Colonic mucosa (tissue), 4 donors: ENCODE results near the gene P3H4. TPM values are rescaled to one million over a fixed set of nuclear protein-coding genes. Genes with fewer than 3 reads are reported as not detected.

ENCODE experiments used
- DNase-seq: peaks from one replicate; pipeline ENCODE4 v3.0.0-alpha.2; 2020
- H3K27ac ChIP-seq: fragments of 200-600 bp; one replicate; pipeline ENCODE4 v1.8.0; 2021
- H3K27me3 ChIP-seq: fragments of 200-600 bp; one replicate; pipeline ENCODE4 v1.8.0; 2021
- H3K36me3 ChIP-seq: fragments of 200-600 bp; one replicate; pipeline ENCODE4 v1.8.0; 2021
- H3K4me1 ChIP-seq: fragments of 200-600 bp; one replicate; pipeline ENCODE4 v1.8.0; 2021; ENCODE audit warnings: mild to moderate bottlenecking
- H3K4me3 ChIP-seq: fragments of 200-600 bp; one replicate; pipeline ENCODE4 v1.8.0; 2021
- H3K9ac ChIP-seq, 2 donors: one replicate each; pipeline ENCODE4 v1.7.0; 2013; ENCODE audit warnings: control low read depth in 2 of 2, low read depth in 2 of 2, low read length in 2 of 2
- H3K9me3 ChIP-seq: fragments of 200-600 bp; one replicate; pipeline ENCODE4 v1.8.0; 2021
- intact Hi-C: fragments of 100-400 bp; cut with DNase I; formaldehyde crosslinking; loops from one replicate; pipeline ENCODE4 v1.14.1; 2022
- total RNA-seq, 2 donors: library from RNA; stranded (reverse); fragmentation: NEBNext Ultra II Directional in 1 of 2; extraction: Animal tissue kit (Norgen Biotek cat#: 25700) in 1 of 2; gene quantifications; one replicate each; pipeline ENCODE4 v1.2.1, GENCODE V29; 2021
- TF ChIP-seq, protein P1 (sequence below): fragments of 200-600 bp; IDR thresholded peaks from one replicate; pipeline ENCODE4 v1.8.0; 2022; ENCODE audit warnings: antibody characterized with exemption, mild to moderate bottlenecking
- donor health status: healthy.
- donor health status: DM: no; HTN: no; CAD: no.
- donor health status: DM: no; HTN: no; CAD: no.

P3H4 gene
- total RNA-seq, 2 donors from 2014 or later, result 8.5 to 16.7 TPM

DNA sequence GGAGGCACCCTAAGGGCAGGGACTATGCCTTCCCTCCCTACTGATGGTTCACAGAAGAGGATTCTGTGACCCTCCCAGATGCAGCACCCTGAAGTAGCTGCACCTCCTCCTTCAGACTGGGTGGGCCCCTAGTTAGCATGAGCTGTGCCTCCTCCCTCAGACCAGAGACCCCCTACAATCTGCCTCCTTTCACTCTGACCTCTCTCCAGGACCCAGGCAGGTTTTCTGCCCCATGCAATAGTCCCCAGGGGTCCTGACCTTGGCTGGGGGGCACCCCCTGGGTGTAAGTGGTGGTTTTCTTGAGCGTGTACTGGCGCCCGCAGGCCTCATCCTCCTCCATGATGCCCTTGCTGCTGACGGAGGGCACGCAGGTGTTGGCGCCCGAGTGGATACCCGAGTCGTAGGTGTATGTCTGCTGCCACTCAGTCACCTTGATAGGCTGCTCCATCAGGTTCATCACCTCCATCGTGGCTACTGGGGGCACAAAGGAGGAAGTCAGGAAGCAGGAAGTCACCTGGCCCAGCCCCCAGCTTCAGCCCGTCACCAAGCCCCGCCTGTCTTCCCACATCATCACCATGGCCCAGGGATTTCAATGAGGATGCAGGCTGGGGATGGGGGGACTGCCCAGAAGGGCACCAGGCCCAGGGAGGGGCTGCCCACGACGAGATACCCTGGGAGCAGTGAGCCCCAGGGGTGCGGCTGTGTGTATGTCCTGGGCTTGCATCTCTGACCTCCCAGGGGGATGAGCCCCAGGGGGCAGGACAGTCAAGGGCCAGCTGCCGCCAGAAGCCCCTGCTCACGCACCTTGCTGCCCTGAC, 40.2 kb downstream of the P3H4 start:
- intact Hi-C loops, result no loop called here
- peak overlapping the region; percentile 67 to 92 for H3K9ac ChIP-seq
- no peaks in the 10 kb centered on the region for H3K9me3 ChIP-seq
- no peaks in the 10 kb centered on the region for H3K27me3 ChIP-seq
- TF ChIP-seq, protein P1, sequence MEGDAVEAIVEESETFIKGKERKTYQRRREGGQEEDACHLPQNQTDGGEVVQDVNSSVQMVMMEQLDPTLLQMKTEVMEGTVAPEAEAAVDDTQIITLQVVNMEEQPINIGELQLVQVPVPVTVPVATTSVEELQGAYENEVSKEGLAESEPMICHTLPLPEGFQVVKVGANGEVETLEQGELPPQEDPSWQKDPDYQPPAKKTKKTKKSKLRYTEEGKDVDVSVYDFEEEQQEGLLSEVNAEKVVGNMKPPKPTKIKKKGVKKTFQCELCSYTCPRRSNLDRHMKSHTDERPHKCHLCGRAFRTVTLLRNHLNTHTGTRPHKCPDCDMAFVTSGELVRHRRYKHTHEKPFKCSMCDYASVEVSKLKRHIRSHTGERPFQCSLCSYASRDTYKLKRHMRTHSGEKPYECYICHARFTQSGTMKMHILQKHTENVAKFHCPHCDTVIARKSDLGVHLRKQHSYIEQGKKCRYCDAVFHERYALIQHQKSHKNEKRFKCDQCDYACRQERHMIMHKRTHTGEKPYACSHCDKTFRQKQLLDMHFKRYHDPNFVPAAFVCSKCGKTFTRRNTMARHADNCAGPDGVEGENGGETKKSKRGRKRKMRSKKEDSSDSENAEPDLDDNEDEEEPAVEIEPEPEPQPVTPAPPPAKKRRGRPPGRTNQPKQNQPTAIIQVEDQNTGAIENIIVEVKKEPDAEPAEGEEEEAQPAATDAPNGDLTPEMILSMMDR, result no peak
- H3K4me1 ChIP-seq, result peaks cover 50% of the 10 kb centered on the region
- peaks cover 19% of the 10 kb centered on the region for H3K36me3 ChIP-seq
- peak overlapping the region; percentile 95 for H3K27ac ChIP-seq
- no peak for DNase-seq
- H3K4me3 ChIP-seq, result no peak overlapping the region

GRCh38 chr17:41769985-41770384, 41.8 kb downstream of the P3H4 start:
- no peaks in the 10 kb centered on the region for H3K9me3 ChIP-seq
- intact Hi-C loops, result no loop called here
- H3K36me3 ChIP-seq, result peaks cover 19% of the 10 kb centered on the region
- H3K27me3 ChIP-seq, result no peaks in the 10 kb centered on the region
- H3K9ac ChIP-seq, result no peak overlapping the region
- H3K4me3 ChIP-seq, result no peak overlapping the region
- no peak overlapping the region for H3K27ac ChIP-seq
- H3K4me1 ChIP-seq, result peaks cover 34% of the 10 kb centered on the region
- TF ChIP-seq, protein P1, result no peak
- DNase-seq, result no peak

- no peak for DNase-seq
- Histone ChIP-seq H3K36me3 (peaks cover 19% of the 10 kb centered on the region), H3K9ac (no peak overlapping the region), H3K9me3 (no peaks in the 10 kb centered on the region), H3K4me3 (no peak overlapping the region), H3K27ac (no peak overlapping the region), H3K27me3 (no peaks in the 10 kb centered on the region), H3K4me1 (peaks cover 28% of the 10 kb centered on the region)
- intact Hi-C loops, result no loop called here
- TF ChIP-seq, protein P1, result no peak
These were observed 42.3 kb downstream of the P3H4 start for GRCh38 chr17:41769346-41769862.

DNA sequence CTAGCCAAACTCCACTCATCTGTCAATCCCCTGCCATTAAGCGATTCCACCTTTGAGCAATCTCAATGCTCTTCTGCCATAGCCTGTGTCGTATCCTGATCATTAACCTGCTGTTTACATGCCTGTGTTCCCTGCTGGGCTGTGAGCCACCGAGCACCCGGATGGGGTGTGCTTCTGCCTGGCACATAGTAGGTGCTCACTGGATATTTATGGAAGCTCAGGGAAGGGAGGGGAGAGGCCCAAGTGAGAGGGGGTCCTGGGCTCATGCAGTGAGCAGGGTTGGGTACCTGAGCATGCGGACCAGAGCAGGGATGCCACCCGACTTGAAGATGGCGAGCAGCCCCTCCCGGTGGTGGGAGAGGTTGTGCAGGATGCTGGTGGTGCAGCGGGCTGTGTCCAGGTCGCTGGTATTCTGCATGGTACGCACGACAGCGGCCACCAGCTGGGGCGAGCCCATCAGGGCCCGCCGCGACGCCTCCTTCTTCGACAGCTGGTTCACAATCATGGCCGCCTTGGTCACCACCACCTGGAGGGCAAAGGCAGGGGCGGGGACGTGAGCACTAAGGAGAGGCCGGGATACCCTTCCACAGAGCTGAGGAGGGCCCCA, 43.0 kb downstream of the P3H4 start:
- no peak overlapping the region for H3K9ac ChIP-seq
- no peaks in the 10 kb centered on the region for H3K9me3 ChIP-seq
- no peaks in the 10 kb centered on the region for H3K27me3 ChIP-seq
- peaks cover 19% of the 10 kb centered on the region for H3K36me3 ChIP-seq
- intact Hi-C loops, result no loop called here
- no peak for DNase-seq
- H3K4me3 ChIP-seq, result no peak overlapping the region
- no peak overlapping the region for H3K27ac ChIP-seq
- H3K4me1 ChIP-seq, result peaks cover 22% of the 10 kb centered on the region
- TF ChIP-seq, protein P1, result no peak

DNA sequence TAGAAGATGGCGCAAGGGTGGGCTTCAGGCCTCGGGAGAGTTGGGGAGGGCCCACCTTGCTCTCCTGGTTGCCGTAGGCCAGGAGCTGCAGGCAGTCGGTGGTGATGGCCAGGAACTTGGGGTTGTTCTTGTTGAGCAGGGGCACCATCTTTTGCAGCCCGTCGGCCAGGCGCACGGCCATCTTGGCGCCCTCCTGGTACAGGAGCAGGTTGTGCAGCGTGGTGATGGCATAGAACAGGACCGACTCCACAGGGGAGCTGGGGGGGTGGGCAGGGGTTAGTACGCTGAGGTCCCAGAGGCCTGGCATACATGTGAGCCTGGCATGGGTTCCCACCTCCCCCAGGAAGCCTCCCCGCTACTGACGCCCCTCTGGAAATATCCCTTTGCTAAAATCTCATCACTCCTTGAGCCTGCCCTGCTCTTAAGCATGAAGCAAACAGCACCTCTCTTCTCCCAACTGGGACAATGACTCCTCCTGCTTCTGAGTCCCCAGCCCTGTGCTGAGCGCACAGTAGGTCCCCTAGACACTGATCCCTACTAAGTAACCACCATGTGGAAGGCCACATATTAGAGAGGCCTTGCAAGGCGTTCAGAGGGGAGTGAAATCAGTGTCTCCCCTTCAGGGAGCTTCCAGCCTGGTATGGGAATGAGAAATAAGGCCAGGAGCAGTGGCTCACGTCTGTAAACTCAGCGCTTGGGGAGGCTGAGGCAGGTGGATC, 44.3 kb downstream of the P3H4 start:
- Histone ChIP-seq H3K4me1 (peaks cover 12% of the 10 kb centered on the region), H3K27me3 (no peaks in the 10 kb centered on the region), H3K27ac (no peak overlapping the region), H3K36me3 (peaks cover 25% of the 10 kb centered on the region), H3K9ac (no peak overlapping the region), H3K4me3 (no peak overlapping the region), H3K9me3 (no peaks in the 10 kb centered on the region)
- TF ChIP-seq, protein P1, result no peak
- intact Hi-C loops, result no loop called here
- DNase-seq, result no peak
